ENCODE data around the gene CHSY3. TPM values are rescaled to one million over a fixed set of nuclear protein-coding genes. Genes with fewer than 3 reads are reported as not detected.
A peak's percentile ranks its signal among the peaks of the same experiment; 100 is the strongest.

Gene CHSY3
- total and polyA plus RNA-seq, 2 experiments from 2014 or later = 0.44 to 3.0 TPM

GRCh38 chr5:130171699-130172098 is 267.4 kb downstream of the CHSY3 start (continued):
- no peak for TF ChIP-seq ZNF462 (CRISPR knock-in tag; IDR thresholded peaks at IDR 0.05)
- TF ChIP-seq JUNB (IDR thresholded peaks at IDR 0.05; ENCODE audit: unreplicated experiment) = no peak
- TF ChIP-seq NANOG (IDR thresholded peaks at IDR 0.05; ENCODE audit: borderline replicate concordance) = no peak
- no peak for TF ChIP-seq REST (IDR thresholded peaks at IDR 0.05; ENCODE audit: unreplicated experiment)
- no peak for TF ChIP-seq EZH2phosphoT487 (IDR thresholded peaks at IDR 0.05; ENCODE audit: unreplicated experiment)
- TF ChIP-seq STAT1 (IDR thresholded peaks at IDR 0.05; ENCODE audit: unreplicated experiment) = no peak

- H3K27ac Mint-ChIP-seq = peak overlapping the region; percentile 45; the same call in 1 of the 2 replicates
- Histone ChIP-seq H3K4me3 (no peak overlapping the region), H3K27me3 (ENCODE audit: insufficient read depth) (no peaks in the 10 kb centered on the region), H3K4me1 (ENCODE audit: insufficient read depth) (no peaks in the 10 kb centered on the region; the same call in 1 of the 2 replicates), H3F3A (replicated peaks; ENCODE audit: low read depth) (no peaks in the 10 kb centered on the region), H3K9me2 (ENCODE audit: insufficient read depth) (peaks cover 6% of the 10 kb centered on the region; the same call in 1 of the 2 replicates), H4K20me1 (replicated peaks; ENCODE audit: insufficient read depth) (no peaks in the 10 kb centered on the region), H3K4me2 (no peak overlapping the region), H3K27ac (ENCODE audit: low read depth) (no peak overlapping the region), H3K36me3 (ENCODE audit: insufficient read depth) (no peaks in the 10 kb centered on the region), H2AFZ (no peak overlapping the region), H3K79me2 (replicated peaks; ENCODE audit: insufficient read depth) (no peaks in the 10 kb centered on the region)
- ATAC-seq = no peak
- H3K4me1 Mint-ChIP-seq = 0 out of 3 replicates have a peak, but pooled peaks cover 3% of the 10 kb centered on the region
- H3K9me3 Mint-ChIP-seq = no peaks in the 10 kb centered on the region
- DNase-seq (ENCODE audit: low spot score) = no peak
- H3K4me3 Mint-ChIP-seq = no peak overlapping the region
- H3K27me3 Mint-ChIP-seq (ENCODE audit: insufficient read depth, low read depth, poor library complexity) = no peaks in the 10 kb centered on the region
- H3K36me3 Mint-ChIP-seq (ENCODE audit: low read depth) = no peaks in the 10 kb centered on the region
- TF ChIP-seq EZH2 (IDR thresholded peaks at IDR 0.05; ENCODE audit: low read depth, unreplicated experiment) (no peak), POLR2AphosphoS5 (IDR thresholded peaks at IDR 0.05; ENCODE audit: low read depth) (no peak), ETS1 (IDR thresholded peaks at IDR 0.05) (no peak), NANOG (IDR thresholded peaks at IDR 0.05; ENCODE audit: borderline replicate concordance) (no peak), REST (IDR thresholded peaks at IDR 0.05; ENCODE audit: unreplicated experiment) (no peak), JUNB (IDR thresholded peaks at IDR 0.05; ENCODE audit: unreplicated experiment) (no peak)
These were observed 278.9 kb downstream of the CHSY3 start for GRCh38 chr5:130183115-130183514.

Measured in GM23338 (cell line).